ENCODE data around the gene NEURL1B. TPM values are rescaled to one million over a fixed set of nuclear protein-coding genes. Genes with fewer than 3 reads are reported as not detected.

NEURL1B gene
- total and polyA plus RNA-seq, 10 of the 15 experiments (the other 5 are each of a cell fraction or from before 2014, with no cell fraction given): 0.04 to 0.28 (median 0.05) TPM; not detected in 4

GRCh38 chr5:172689218-172689572 is 48.1 kb downstream of the NEURL1B start:
- H3K36me3 ChIP-seq (ENCODE audit: control insufficient read depth in 2 of 2, insufficient read depth in 2 of 2, low read length in 1 of 2): no peaks in the 10 kb centered on the region
- 55% methylated on average over 7 of the region's 7 CpGs for WGBS (ENCODE audit: insufficient coverage, insufficient replicate concordance, low lambda C conversion rate, missing lambda C conversion rate)
- no TSS peak for BruUV-seq (replicated peaks)
- no peaks in the 10 kb centered on the region for H3K79me2 ChIP-seq (ENCODE audit: control insufficient read depth, insufficient read depth, low read length)
- intact Hi-C loops (cut with micrococcal nuclease; ENCODE audit: unreplicated experiment) (no loop called here), in situ Hi-C loops (cut with MboI) (no loop called here)
- CTCF ChIA-PET: interaction anchor here (0.7 kb wide), 1 partner anchor 9 kb away, joined by 3 read pairs; no protein-coding TSS in a partner anchor
- TF ChIP-seq MTA2 (IDR thresholded peaks at IDR 0.05; ENCODE audit: low read depth): no peak
- TF ChIP-seq CTCF (IDR thresholded peaks at IDR 0.05 in 2 of 3, conservative IDR thresholded peaks at IDR 0.05 in 1 of 3; ENCODE audit: control insufficient read depth in 2 of 3, extremely low read depth in 1 of 3, insufficient read depth in 1 of 3, low read depth in 3 of 3, low read length in 3 of 3): no peak
- no peak for TF ChIP-seq SMAD1 (IDR thresholded peaks at IDR 0.05; ENCODE audit: low read depth, partially characterized antibody)
- no peak for TF ChIP-seq ZNF622 (IDR thresholded peaks at IDR 0.05)
- no peak for TF ChIP-seq SUPT20H (IDR thresholded peaks at IDR 0.05; ENCODE audit: borderline replicate concordance, control insufficient read depth, low read depth, low read length)
- no peak for TF ChIP-seq DPF2 (IDR thresholded peaks at IDR 0.05)
- TF ChIP-seq RELB (IDR thresholded peaks at IDR 0.05; ENCODE audit: low read depth): no peak
- no peak for TF ChIP-seq NFXL1 (IDR thresholded peaks at IDR 0.05; ENCODE audit: borderline replicate concordance)
- no peak for TF ChIP-seq IKZF1 (conservative IDR thresholded peaks at IDR 0.05)
- no peak for TF ChIP-seq IRF5 (IDR thresholded peaks at IDR 0.05; ENCODE audit: borderline replicate concordance)
- DNase-seq (ENCODE audit: low read depth, low spot score) (no peak), FAIRE-seq (no peak), ATAC-seq (no peak)
- H4K20me1 ChIP-seq (ENCODE audit: control insufficient read depth, insufficient read depth): no peaks in the 10 kb centered on the region
- no peak overlapping the region for H3K4me2 ChIP-seq (ENCODE audit: control insufficient read depth, insufficient read depth)
- RAD21 ChIA-PET (ENCODE audit: unreplicated experiment): no interaction called here
- H2AFZ ChIP-seq (ENCODE audit: control insufficient read depth, low read depth, low read length): peak overlapping the region; percentile 57; the same call in 1 of the 2 replicates
- H3K4me1 ChIP-seq (ENCODE audit: control insufficient read depth, insufficient read depth, low read length): peaks cover 30% of the 10 kb centered on the region
- H3K9ac ChIP-seq (ENCODE audit: control insufficient read depth, insufficient read depth, low read length): no peak overlapping the region
- POLR2A ChIA-PET: no interaction called here
- no peaks in the 10 kb centered on the region for H3K27me3 ChIP-seq (replicated peaks in 1 of 2; ENCODE audit: control insufficient read depth in 2 of 2, insufficient read depth in 2 of 2, low read length in 1 of 2)
- no peak overlapping the region for H3K27ac ChIP-seq (ENCODE audit: control insufficient read depth, insufficient read depth)
- H3K4me3 ChIP-seq: no peak overlapping the region
- no peaks in the 10 kb centered on the region for H3K9me3 ChIP-seq (replicated peaks; ENCODE audit: control insufficient read depth, insufficient read depth, low read length)
- SMC1A ChIA-PET (ENCODE audit: uncharacterized antibody, unreplicated experiment): interaction anchor here (0.8 kb wide), 1 partner anchor 21 kb away, joined by 3 read pairs; no protein-coding TSS in a partner anchor
